HCT116 (cell line): ENCODE results near the gene DDX55.

Source experiments
- ELF1 ChIP-seq: IDR thresholded peaks from 2 replicates; pipeline ENCODE4 v1.6.1; 2012; ENCODE audit warnings: low read depth, borderline replicate concordance
- POLR2A ChIP-seq: IDR thresholded peaks from 2 replicates; pipeline ENCODE4 v1.7.0; 2011; ENCODE audit warnings: borderline replicate concordance; ENCODE audit not compliant: insufficient read depth, insufficient read length; ENCODE audit errors: extremely low read depth
- ZFX ChIP-seq: fragments of 450-650 bp; IDR thresholded peaks from 2 replicates; pipeline ENCODE4 v1.6.1; 2017
- TF ChIP-seq, protein P1 (sequence below), 3 experiments: fragments of 200-600 bp in 1 of 3; sonication (generic) in 1 of 3; IDR thresholded peaks in 2 of 3; conservative IDR thresholded peaks in 1 of 3; 2 replicates each; pipeline ENCODE4 v1.5.1; 2012 to 2017; ENCODE audit warnings: low read depth in 2 of 3, low read length in 2 of 3, antibody characterized with exemption in 1 of 3, borderline replicate concordance in 1 of 3, control low read depth in 1 of 3, mild to moderate bottlenecking in 1 of 3, mixed read lengths in 1 of 3, mixed run types in 1 of 3, moderate library complexity in 1 of 3; ENCODE audit not compliant: insufficient read depth in 1 of 3
- TF ChIP-seq, protein P2 (sequence below): IDR thresholded peaks from 2 replicates; pipeline ENCODE4 v1.6.1; 2012

DNA sequence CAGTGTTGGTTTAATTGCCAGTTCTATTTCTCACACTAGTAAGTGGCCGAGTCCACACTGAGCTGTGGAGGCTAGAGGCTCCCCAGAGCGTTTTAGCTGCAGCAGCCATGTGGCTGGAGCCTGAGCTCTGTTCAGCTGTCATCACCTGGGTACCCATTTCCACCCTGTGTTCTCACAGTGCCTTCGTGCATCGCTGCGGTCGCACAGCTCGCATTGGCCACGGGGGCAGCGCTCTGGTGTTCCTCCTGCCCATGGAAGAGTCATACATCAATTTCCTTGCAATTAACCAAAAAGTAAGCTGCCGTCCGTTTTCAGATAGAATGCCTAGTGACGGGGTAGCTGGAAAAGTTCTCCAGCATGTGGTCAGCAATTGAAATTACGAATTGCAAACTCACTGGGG is 15.7 kb downstream of the DDX55 start:
- TF ChIP-seq, protein P1, sequence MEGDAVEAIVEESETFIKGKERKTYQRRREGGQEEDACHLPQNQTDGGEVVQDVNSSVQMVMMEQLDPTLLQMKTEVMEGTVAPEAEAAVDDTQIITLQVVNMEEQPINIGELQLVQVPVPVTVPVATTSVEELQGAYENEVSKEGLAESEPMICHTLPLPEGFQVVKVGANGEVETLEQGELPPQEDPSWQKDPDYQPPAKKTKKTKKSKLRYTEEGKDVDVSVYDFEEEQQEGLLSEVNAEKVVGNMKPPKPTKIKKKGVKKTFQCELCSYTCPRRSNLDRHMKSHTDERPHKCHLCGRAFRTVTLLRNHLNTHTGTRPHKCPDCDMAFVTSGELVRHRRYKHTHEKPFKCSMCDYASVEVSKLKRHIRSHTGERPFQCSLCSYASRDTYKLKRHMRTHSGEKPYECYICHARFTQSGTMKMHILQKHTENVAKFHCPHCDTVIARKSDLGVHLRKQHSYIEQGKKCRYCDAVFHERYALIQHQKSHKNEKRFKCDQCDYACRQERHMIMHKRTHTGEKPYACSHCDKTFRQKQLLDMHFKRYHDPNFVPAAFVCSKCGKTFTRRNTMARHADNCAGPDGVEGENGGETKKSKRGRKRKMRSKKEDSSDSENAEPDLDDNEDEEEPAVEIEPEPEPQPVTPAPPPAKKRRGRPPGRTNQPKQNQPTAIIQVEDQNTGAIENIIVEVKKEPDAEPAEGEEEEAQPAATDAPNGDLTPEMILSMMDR (IDR thresholded peaks at IDR 0.05 in 2 of 3, conservative IDR thresholded peaks at IDR 0.05 in 1 of 3; ENCODE audit: borderline replicate concordance in 1 of 3, insufficient read depth in 1 of 3, low read depth in 2 of 3, low read length in 2 of 3) = no peak
- TF ChIP-seq POLR2A (no peak), ZFX (no peak), ELF1 (no peak)
- TF ChIP-seq, protein P2, sequence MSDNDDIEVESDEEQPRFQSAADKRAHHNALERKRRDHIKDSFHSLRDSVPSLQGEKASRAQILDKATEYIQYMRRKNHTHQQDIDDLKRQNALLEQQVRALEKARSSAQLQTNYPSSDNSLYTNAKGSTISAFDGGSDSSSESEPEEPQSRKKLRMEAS = no peak
